CD4-positive, alpha-beta T cell treated with Interleukin-17A for 1 hour (primary cell): ENCODE results near the gene ACSS1.
A peak's percentile ranks its signal among the peaks of the same experiment; 100 is the strongest.
"Not testable (repeated sequence)": the region's sequence is repeated elsewhere in the genome, so short reads cannot be mapped to it uniquely, and the experiment has no call there.

ENCODE experiments used
- DNase-seq: peaks from one replicate; pipeline ENCODE4 v3.0.0-alpha.2; 2020

The ACSS1 gene

DNA sequence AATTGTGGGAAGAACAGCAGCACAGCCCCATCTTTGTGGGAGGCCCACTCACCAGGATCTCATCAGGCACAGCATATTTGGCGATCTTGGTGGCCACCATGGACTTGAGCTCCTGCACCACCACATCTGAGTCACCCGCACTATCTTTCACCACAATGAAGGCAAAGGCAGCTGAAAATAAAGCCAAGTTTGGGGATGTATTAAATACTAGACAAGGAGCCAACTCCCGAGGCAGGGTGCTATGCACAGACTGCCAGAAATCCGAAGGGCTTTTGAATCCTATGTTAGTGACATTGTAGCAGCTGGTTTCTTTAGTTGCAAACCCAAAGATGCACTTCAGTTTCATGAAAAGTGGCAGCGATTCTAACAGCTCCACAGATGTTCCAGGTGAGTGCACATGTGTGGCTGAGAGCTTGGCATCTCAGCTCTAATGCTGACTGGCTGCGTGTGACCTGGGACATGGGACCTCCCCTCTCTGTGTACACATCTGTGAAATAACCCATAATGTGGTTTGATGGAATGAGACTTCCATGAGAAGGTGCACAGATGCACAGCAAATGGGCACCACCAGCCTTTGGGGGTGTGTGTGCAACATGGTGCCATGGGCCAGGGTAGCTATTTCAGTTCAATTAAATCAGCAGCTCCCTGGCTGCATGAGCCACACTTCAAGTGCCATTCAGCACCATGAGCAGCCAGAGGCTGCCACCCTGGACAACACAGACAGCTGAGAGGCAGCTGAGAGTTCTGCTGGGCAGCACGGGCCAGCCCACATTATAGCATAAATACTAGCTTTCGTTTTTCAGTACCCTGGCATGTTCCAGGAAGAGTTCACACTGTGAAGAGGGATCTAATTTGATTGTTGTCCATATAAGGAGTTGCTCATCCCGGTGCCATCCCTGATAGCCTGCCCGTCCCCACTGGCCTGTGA is 48.5 kb downstream of the ACSS1 start:
- DNase-seq, result no peak

DNA sequence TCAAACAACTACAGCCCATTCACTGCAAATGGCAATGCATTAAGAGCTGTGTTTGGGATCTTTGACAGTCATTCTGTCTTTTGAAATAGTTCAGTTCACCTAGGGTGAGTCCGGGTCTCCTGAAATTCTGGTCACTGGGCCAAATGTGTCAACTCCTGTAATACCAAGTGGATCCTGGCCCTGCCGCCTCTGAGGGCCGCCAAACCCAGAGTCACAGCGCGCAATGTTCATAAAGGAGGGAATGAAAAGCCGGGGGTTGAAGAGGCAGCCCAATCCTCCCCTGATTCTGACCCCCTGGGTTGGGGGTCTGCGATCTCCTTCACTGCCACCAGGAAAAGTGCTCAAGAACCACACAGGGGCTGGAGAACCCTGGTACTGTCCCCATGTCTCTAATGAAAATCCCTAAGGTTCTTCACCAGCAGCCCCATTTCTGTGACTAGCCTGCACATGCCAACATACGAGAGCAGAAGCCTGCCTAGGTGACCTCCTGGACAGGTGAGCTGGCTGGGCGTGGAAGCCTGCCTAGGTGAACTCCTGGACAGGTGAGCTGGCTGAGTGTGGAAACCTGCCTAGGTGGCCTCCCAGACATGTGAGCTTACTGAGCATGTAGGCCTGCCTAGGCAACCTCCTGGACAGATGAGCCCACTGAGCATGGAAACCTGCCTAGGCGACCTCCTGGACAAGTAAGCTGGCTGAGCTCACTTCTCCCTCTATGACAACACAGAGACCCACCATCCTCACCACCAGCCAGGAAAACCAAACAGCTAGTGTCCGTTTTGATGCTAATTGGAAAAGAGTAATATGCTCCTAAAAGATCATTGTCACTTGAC is 49.3 kb downstream of the ACSS1 start:
- DNase-seq, result no peak

DNA sequence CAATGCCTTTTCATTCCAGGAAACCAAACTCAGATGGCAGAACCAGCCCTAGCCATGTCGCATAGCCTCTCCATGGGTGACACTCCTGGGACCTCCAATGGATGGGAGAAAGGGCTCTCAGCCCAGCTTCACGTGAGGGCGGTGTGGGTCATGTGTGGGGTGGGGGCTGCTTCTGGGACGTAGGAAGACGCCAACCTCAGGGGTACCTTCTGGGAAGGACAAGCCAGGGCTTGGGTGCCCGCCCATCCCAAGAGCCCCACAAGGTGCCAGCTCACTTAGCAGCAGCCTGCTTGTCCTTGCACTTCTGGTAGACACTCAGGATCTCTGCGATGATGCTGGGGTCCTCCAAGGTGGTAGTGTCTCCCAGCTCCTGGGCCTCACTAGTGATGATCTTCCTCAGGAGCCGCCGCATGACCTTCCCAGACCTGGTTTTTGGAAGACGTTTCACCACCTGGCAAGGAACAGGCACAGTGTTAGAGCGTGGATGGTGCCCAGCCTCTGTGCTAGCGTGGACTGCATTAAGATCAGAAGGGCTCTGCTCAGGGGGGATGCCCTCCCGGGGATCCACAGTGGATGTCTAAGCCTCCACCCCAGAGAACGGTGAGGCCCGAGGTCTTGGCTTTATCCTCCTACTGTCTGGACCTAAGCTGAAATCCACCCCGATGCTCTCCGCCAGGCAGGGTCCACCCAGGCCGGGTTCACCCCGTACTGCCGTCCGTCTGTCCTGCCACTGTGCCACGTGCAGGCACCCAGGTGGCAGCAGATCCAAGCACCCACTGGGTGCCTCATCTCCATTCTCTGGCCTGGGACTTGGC is 50.2 kb downstream of the ACSS1 start:
- no peak for DNase-seq

DNA sequence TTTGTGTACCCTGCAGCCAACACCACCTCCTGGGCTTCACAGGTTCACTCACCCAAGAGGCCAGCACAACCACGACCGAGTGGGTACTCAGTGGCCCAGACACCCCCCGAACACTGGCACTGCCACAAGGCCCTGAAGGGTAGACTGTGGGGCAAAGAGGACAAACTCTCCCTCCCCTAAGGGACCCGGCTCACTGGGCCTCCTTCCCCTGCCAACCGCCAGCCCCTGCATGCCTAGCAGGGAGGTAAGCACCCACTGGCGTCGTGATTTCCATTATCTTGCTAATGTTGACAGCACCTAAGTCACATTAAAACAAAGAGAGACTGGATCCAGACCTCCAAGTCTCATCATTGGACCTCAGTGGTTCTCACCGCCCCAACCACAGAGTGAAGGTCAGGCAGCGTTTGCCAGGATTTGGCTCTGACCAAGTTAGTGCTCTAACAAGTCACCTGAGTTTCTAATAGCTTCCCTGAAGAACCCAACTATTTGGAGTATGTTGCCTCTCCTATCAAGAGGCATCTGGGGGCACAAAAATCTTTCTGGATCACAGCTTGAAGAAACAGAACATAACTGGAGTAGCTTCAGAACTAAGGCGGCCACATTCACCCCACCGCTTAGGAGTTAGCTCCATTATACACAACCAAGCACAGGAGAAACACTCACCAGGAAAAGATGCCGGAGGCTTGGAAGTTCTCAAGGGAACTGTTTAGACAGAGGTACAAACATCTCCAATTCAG is 51.3 kb downstream of the ACSS1 start:
- no peak for DNase-seq

DNA sequence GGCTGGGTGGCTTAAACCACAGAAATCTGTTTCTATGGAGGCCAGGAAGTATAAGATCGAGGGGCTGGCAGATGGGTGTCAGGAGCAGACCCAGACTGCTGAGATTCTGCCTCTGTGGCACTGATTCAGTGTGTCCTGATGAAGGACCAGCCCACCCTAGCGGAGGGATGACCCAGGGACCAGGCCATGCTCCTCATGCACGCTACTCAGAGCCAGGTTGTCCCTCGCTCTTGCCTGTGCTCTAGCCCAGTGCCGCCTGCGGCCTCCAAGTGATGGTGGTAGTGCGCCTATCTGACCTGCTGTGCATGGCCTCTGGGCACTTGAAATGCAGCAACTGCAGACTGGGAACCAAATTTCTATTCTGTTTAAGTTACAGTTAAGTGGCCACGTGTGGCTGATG is 52.3 kb downstream of the ACSS1 start:
- no peak for DNase-seq

DNA sequence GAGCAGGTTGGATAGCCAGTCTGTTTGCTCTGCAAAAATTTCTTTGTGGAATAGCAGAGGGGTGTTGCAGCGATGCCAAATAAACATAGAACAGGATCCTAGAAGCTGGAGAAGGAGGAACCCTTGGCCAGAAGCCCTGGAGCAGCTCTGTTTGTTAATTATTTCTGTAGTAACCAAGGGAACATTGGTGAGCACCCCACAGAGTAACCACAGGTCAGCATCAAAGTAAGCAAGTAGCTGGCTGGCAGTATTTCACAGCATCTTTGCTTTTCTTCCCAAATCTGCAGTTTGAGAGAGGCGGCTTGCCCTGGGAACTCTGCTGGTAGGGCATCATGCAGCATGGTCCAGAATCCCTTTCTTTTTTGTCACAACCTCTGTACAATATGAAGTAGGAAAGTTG is 52.7 kb downstream of the ACSS1 start:
- DNase-seq, result no peak

DNA sequence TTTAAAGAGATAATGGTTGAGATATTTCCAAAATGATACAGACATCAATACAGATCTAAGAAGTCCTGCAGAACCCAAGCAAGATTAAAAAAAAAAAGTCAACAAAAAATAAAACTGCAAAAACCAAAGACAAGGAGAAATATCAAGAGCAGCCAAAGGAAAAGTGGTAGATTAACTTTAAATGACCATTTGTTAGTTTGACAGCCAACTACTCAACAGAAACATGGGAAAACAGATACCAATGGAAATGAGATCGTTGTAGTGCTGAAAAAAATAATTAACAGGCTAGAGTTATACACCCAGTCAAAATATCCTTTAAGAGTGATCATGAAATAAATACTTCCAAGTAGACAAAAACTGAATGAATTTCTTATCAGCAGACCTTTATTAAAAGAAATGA is 54.9 kb downstream of the ACSS1 start:
- DNase-seq, result no peak

DNA sequence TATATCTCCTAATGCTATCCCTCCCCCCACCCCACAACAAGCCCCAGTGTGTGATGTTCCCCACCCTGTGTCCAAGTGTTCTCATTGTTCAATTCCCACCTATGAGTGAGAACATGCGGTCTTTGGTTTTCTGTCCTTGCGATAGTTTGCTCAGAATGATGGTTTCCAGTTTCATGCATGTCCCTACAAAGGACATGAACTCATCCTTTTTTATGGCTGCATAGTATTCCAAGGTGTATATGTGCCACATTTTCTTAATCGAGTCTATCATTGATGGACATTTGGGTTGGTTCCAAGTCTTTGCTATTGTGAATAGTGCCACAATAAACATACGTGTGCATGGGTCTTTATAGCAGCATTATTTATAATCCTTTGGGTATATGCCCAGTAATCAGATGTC is 56.6 kb downstream of the ACSS1 start:
- not testable (repeated sequence) for DNase-seq

DNA sequence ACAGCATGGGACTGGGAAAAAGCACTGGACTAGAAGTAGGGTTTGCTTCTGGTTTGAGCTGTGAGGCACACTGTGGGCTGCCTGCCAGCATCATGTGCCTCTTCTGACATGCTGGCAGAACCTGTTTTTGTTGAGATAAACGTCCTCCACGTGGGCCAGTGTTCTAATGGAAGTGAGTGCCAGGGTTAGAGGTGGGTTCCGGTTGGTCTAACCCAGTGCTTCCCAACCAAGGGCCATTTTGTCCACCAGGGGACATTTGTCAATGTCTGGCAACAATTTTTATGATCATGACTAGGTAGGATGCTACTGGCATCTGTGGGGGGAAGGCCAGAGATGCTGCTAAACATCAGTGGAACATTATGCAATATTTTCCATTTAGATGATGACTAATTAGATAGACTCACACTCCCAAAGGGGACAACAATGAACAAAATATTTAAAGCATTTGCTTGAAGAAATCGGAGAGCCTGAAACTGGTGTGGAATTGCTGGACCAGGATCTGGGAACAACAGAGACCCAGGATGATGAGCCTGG is 57.6 kb downstream of the ACSS1 start:
- no peak for DNase-seq

DNA sequence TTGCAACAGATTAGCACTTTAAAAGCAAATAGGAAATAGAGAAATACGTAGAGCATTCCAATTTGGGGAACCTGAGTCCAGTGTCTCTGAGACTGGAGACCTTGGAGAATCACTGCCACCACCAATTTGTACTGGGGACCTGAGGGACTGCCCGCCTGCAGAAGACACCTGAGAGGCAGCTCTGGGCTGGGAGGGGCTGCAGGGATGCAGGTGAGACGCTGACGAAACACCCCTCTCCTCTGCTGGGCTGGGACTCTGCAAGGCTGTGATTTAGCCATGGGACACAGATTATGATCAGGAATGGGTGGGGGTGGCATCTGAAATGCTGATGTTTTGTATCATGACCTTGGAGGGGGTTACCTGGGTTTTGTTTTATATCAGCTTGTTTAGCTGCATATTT is 58.4 kb downstream of the ACSS1 start:
- DNase-seq, result no peak

DNA sequence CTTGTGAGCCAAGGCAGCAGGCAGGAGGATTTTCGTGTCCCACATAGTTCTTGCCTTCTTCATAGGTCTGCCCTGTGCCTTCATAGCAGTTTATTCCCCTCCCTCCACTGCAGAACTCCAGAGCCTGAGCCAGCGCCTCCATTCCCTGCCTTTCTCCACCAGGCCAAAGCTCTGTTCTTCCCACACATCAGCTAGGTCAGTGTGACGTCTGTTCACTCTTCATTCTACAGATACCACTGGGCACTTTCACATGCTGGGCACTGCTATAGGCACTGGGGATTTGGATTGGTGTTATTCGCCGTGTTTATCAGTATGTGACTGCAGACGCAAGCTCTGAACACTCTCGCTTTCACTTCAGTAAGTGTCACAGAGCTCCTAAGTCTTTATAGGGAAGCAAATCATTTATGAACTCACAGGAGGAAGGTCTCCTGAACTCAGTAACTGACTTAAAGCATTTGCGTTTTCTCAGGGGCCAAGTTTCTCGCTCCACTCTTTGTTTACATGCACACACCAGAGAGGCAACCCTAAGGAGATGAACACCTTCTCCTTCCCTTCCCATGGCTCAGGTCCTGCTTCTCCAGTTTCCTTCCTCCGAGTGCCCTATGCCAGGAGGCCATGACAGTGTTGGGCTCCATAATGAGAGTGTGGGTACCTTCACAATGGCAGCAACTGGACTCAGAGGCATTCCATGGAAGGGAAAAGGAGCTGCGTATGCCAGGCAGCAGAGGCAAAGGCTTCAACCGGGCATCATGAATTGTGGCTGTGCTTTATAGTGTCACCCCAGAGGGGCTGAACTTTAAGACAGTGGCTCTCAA is 59.1 kb downstream of the ACSS1 start:
- DNase-seq, result no peak

DNA sequence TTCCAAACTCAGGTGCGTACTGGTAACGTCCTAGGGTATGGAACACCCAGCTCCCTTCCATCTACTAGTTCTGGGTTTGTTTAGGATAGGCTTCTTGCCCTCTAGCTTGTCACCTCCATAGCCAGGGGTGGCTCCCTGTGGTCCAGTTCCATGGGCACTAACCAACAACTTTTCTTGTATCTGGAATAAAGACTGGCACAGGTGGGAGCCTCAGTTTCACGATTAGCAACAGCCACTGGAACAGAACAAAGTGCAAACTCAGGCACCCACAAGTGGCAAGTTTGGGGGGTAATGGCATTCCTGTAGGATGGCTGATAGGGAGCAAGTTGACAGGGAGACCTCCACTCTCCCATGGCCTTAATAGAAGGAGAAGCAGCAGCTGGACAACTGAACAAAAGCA is 59.8 kb downstream of the ACSS1 start:
- DNase-seq, result no peak

DNA sequence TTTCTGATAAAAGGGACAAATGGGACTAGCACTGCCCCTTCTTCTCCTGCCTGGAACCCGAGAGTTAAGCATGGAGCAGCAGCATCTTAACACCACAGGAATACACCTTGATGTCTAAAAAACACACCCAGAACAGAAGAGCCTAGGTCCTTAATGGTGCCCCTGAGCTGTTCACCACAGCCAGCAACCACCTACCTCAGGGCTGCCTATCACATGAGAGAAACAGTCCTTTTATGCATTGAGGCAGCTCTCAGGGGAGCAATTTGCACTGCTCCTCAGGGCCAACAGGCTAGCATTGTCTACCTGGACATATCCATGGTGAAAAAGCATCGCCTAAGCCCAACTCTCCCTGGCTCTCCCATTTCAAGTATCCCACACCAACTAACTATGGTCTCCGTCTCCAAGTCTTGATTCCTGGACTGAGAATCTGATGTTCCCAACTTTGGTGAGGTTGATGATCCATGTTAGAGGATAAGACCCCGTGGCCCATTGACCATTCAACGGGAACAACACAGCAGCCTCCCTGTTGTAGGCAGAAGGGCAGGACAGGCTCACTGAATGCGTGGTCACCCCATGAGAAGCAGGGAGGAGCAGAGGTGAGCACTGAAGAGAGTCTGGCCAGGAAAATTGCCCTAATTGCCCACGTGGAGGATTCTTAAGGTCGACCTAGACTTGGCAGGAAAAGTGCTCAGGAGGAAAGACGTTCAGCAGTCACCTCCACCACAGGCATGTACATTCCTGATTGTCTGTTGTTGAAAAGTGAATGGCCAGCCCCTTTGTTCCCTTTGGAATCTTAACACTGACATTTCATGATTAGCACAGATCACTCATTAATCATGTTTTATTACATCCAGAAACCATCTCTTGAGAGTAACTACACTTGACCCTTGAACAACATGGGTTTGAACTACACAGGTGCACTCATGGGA is 61.2 kb downstream of the ACSS1 start:
- no peak for DNase-seq

DNA sequence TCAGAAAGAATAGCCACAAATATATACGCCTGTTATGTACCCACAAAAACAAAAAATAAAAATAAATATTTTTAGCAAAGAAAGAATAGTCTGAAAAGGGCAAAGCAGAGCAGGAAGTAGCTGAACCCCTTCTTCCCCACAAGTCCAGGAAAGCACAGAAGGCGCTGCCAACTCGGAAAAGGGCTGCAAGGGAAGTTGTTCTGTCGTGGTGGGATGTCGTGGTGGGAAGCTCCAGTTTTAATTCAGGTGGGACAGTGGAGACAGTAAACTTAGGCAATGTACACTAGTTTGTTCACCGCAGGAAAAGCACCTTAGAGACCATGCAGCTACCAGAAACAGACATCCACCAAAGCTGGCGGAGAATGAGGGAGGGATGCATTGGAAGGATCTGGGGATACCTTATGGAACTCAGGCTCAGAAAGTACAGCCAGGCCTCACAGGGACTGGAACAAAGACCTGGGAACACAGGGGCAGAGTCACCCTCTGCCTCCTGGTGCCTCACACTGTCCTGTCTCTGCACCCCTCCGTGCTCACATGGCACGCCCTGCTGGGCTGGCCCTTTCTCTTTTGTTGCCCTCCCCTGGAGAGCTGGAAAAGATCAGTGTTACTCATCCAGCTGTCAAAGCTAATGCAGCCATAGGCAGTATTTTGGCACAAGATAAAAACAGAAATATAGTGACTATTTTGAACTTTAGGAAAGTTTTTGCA is 62.0 kb downstream of the ACSS1 start:
- DNase-seq, result no peak

DNA sequence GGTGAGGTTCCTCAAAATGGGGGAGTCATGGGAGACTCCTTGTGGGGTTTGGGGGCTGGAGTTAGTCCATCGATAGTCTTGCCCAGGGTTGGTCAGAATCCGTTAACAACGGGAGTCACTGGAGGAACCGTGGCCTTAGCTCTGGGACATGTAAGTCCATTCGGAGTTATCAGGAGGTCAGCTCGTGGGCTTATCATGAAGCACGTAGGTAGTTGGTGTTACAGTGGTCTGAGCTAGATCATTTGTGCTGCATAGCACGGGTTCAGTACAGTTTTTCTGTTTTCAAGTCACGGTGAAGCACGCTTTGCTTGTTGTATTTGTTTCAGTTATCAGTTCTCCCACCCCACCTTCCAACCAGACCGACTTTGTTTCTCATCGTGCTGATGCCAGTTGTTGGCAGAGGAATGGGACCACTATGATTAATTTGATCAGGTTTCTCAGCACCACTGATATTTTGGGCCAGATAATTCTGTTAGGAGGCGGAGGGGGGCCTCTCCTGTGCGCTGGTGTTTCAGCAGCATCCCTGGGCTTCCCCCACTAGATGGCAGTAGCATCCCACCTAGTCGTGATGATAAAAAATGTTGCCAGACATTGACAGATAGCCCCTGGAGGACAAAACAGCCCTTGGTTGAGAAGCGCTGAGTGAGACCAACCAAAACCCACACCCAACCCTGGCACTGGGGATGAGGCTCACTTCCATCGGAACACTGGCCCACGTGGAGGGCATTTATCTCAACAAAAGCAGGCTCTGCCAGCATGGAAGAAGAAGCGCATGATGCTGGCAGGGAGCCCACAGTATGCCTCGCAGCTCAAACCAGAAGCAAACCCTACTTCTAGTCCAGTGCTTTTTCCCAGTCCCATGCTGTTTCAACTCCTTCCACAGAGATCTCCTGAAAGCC is 63.2 kb downstream of the ACSS1 start:
- DNase-seq, result peak; percentile 90

DNA sequence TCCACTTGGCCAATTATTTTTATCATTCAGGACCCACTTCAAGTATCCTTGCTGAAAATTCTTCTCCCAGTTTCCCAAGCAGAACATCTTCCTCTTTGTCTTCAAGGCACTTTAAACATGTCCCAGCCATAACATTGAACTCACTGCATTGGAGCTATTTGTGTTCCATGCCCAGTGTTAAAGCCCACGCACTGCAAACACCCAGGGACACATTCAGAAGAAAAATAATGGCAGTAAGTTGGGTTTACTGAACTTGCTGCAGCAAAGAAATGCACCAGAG is 63.8 kb downstream of the ACSS1 start:
- no peak for DNase-seq

DNA sequence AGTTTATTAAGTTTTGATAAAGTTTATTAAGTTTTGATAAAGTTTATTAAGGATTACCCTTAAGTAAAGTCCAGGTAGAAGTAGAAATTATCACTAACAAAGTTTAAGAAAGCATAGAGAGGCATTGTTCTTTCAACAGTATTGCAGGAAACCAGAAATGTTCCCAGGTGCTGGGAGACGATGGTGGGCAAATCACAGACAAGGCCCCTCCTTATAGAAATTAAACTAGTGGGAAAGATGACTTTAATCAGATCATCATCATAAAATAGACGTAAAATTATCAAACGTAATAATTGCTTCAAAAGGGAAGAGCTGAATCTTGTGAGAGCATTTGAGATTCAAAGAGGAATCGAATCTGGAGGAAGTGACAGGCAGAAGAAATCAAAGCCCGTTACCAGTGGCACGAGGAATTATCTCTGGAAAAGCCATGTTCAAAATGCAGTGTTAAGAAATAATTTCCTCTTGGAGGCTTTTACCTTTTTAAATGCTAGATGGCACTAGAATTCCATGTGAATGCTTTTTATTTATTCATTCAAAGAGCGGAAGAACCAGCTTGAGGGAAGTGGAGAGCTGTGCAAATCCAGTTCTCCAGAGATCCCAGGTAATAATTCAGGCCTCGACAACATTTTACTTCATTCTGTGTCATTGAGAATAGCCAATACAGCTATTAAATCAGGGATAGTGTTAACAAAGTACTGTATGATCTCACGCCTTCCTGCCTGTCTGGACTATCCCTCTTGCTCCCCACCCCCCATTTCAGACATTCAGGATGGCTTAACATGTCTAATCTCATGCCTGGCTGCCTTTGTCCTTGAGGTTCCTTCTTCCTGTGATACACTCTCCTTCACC is 64.4 kb downstream of the ACSS1 start:
- no peak for DNase-seq
